ENCODE data around the gene AIRE. TPM values are rescaled to one million over a fixed set of nuclear protein-coding genes. Genes with fewer than 3 reads are reported as not detected.
"Not testable (repeated sequence)": the region's sequence is repeated elsewhere in the genome, so short reads cannot be mapped to it uniquely, and the experiment has no call there.

Gene AIRE
- total RNA-seq, 3 donors from 2014 or later = not detected

DNA sequence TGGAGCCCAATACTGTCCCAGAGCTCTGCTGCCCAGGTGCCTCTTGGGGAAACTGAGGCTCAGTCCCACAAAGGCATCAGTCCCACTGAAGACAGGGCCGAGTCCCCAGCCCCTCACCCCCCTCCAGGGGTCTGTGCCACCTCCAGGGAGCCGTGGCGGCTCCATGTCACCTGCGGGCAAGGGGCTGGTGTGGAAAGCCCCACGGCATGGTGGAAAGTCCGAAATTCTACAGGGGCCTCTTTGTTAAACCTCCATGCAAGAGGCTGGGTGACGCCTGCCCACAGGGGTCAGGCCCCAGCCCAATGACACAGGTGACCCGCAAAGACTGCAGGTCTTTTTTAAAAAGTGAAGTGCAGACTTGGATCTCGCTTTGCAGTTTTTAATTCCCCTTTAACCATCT is 3.3 kb upstream of the AIRE start:
- intact Hi-C loops (cut with DNase I; ENCODE audit: low total_unique reads) = no loop called here
- Histone ChIP-seq H3K9me3 (no peaks in the 10 kb centered on the region), H3K4me3 (no peak overlapping the region), H3K36me3 (no peaks in the 10 kb centered on the region), H3K4me1 (no peaks in the 10 kb centered on the region), H3K27me3 (peaks cover 2 to 24% of the 10 kb centered on the region in 2 donors), H3K27ac (no peak overlapping the region)
- DNase-seq (ENCODE audit: low spot score in 2 of 2) = no peak
- TF ChIP-seq, protein P1, sequence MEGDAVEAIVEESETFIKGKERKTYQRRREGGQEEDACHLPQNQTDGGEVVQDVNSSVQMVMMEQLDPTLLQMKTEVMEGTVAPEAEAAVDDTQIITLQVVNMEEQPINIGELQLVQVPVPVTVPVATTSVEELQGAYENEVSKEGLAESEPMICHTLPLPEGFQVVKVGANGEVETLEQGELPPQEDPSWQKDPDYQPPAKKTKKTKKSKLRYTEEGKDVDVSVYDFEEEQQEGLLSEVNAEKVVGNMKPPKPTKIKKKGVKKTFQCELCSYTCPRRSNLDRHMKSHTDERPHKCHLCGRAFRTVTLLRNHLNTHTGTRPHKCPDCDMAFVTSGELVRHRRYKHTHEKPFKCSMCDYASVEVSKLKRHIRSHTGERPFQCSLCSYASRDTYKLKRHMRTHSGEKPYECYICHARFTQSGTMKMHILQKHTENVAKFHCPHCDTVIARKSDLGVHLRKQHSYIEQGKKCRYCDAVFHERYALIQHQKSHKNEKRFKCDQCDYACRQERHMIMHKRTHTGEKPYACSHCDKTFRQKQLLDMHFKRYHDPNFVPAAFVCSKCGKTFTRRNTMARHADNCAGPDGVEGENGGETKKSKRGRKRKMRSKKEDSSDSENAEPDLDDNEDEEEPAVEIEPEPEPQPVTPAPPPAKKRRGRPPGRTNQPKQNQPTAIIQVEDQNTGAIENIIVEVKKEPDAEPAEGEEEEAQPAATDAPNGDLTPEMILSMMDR (IDR thresholded peaks at IDR 0.05) = no peak
- TF ChIP-seq POLR2AphosphoS5 (IDR thresholded peaks at IDR 0.05) = no peak
- no peak for TF ChIP-seq POLR2A (IDR thresholded peaks at IDR 0.05)

DNA sequence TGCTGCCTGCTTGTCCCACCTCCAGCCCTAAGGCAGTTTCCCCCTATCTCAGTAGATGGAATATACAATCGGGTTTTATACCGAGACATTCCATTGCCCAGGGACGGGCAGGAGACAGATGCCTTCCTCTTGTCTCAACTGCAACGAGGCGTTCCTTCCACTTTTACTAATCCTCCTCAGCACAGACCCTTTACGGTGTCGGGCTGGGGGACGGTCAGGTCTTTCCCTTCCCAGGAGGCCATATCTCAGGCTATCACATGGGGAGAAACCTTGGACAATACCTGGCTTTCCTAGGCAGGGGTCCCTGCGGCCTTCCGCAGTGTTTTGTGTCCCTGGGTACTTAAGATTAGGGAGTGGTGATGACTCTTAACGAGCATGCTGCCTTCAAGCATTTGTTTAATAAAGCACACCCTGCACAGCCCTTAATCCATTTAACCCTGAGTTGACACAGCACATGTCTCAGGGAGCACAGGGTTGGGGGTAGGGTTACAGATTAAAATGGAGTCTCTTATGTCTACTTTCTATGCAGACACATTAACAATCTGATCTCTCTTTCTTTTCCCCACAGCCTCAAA is 2.4 kb upstream of the AIRE start:
- H3K4me1 ChIP-seq; H3K9me3 ChIP-seq; H3K36me3 ChIP-seq; DNase-seq (ENCODE audit: low spot score in 2 of 2); H3K4me3 ChIP-seq; intact Hi-C loops (cut with DNase I; ENCODE audit: low total_unique reads); H3K27ac ChIP-seq: not testable (repeated sequence)
- H3K27me3 ChIP-seq = peaks cover 2 to 27% of the 10 kb centered on the region in 2 donors

DNA sequence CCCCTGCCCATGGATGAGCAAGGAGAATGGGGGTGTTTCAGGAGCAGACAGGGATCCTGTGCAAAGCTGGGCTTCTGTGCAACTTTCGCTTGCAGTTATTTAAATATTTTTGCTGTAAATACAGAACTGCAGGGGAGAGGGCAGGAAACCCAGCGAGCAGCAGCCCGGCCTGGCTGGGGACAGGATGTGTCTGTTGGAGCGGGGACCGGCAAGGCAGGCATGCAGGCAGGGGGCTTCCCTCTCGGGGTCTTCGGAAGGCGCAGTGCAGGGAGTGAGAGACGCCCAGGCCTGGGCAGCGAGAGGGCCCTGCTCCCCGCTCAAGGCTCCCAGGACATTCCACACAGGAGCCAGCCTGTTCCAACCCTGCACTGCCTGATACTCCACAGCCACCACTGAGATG is 1.7 kb upstream of the AIRE start:
- Histone ChIP-seq H3K36me3 (no peaks in the 10 kb centered on the region), H3K27me3 (peaks cover 2 to 27% of the 10 kb centered on the region in 2 donors), H3K9me3 (no peaks in the 10 kb centered on the region), H3K4me3 (no peak overlapping the region), H3K4me1 (no peaks in the 10 kb centered on the region), H3K27ac (no peak overlapping the region)
- no peak for TF ChIP-seq POLR2AphosphoS5 (IDR thresholded peaks at IDR 0.05)
- no peak for TF ChIP-seq POLR2A (IDR thresholded peaks at IDR 0.05)
- TF ChIP-seq, protein P1 (IDR thresholded peaks at IDR 0.05) = no peak
- DNase-seq (ENCODE audit: low spot score in 2 of 2) = no peak
- intact Hi-C loops (cut with DNase I; ENCODE audit: low total_unique reads) = no loop called here

DNA sequence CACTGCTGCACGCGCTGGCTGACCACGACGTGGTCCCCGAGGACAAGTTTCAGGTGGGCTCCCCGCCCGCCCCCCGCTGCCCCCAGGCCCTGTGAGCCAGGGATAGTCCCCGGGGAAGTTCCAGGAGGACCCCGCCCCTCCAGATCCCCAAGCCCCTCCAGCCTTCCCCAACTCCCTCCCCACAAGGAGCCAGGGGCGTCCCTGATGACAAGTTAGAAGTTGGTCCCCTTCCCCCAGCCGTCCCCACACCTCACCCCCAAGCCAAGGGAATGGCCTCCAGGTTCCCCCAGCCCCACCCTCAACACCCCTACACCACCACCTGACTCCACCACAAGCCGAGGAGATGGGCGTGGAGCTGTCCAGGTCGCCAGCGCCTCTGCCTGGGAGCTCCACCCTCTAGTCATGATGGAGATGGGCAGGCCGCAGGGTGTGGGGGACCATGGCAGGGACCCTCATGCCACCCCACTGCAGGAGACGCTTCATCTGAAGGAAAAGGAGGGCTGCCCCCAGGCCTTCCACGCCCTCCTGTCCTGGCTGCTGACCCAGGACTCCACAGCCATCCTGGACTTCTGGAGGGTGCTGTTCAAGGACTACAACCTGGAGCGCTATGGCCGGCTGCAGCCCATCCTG is 525 bp downstream of the AIRE start:
- Histone ChIP-seq H3K9me3 (no peaks in the 10 kb centered on the region), H3K36me3 (no peaks in the 10 kb centered on the region), H3K4me1 (no peaks in the 10 kb centered on the region), H3K27ac (no peak overlapping the region), H3K4me3 (peak overlapping the region in 2 of 3 donors; percentile 32 to 57), H3K27me3 (peaks cover 2 to 27% of the 10 kb centered on the region in 2 donors)
- intact Hi-C loops (cut with DNase I; ENCODE audit: low total_unique reads) = no loop called here
- TF ChIP-seq POLR2AphosphoS5 (IDR thresholded peaks at IDR 0.05) = no peak
- TF ChIP-seq, protein P1 (IDR thresholded peaks at IDR 0.05) = no peak
- TF ChIP-seq POLR2A (IDR thresholded peaks at IDR 0.05) = no peak
- DNase-seq (ENCODE audit: low spot score in 2 of 2) = no peak

DNA sequence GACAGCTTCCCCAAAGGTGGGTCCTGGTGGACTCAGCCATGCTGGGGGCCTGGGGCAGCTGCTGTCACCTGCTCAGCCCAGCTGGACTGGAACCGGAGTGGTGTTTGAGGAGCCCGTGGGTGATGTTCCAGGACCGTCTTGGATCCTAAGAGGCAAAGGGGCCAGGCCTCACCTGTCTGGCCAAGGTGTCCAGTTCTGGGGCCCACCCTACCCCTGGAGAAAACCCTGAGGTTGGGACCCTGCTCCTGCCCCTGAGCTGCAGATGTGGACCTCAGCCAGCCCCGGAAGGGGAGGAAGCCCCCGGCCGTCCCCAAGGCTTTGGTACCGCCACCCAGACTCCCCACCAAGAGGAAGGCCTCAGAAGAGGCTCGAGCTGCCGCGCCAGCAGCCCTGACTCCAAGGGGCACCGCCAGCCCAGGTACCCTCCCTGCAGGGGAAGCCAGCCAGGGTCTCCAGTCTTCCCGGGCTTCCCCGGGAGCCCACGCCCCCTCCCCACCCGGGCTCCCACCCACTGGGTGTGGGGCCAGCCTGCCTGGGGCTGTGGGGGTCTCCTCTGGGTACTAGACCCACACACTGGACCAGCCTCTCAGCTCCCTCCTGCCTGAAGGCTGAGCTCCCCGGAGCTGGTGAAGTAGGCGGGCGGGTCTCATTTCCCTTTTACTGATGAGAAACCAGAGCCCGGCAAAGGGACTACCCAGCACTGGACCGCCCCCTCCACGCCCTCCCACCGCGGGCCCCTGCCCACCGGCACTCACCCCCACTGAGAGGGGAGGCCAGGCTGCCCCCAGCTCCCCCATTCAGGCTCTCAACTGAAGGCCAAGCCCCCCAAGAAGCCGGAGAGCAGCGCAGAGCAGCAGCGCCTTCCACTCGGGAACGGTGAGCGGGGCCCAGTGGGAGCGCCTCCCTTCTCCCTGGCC is 1.3 kb downstream of the AIRE start:
- Histone ChIP-seq H3K27me3 (peaks cover 2 to 27% of the 10 kb centered on the region in 2 donors), H3K36me3 (no peaks in the 10 kb centered on the region), H3K27ac (no peak overlapping the region), H3K9me3 (no peaks in the 10 kb centered on the region), H3K4me1 (no peaks in the 10 kb centered on the region), H3K4me3 (no peak overlapping the region)
- DNase-seq (ENCODE audit: low spot score in 2 of 2) = no peak
- intact Hi-C loops (cut with DNase I; ENCODE audit: low total_unique reads) = no loop called here
- TF ChIP-seq POLR2A (IDR thresholded peaks at IDR 0.05) = no peak
- no peak for TF ChIP-seq POLR2AphosphoS5 (IDR thresholded peaks at IDR 0.05)
- TF ChIP-seq, protein P1 (IDR thresholded peaks at IDR 0.05) = no peak
